NCI-H2107 treated with DMSO at 0.1 percent for 48 hours (cell line): ENCODE data around the gene UBA1.

Experiments
- DNase-seq: peaks from one replicate; lab custom pipeline; 2025; ENCODE audit not compliant: unreplicated experiment; lab: John Stamatoyannopoulos, UW

UBA1 gene

DNA sequence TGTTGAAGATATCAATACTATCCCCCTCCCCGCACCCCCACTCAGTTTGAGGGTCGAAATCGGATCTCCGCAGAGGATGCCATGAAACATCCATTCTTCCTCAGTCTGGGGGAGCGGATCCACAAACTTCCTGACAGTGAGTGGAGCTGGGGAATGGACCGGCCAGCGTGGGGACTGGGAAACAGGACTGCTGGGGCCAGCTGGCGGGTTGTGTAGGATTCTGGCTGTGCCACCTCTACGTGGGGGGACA is 33.6 kb downstream of the UBA1 start:
- DNase-seq, result no peak

DNA sequence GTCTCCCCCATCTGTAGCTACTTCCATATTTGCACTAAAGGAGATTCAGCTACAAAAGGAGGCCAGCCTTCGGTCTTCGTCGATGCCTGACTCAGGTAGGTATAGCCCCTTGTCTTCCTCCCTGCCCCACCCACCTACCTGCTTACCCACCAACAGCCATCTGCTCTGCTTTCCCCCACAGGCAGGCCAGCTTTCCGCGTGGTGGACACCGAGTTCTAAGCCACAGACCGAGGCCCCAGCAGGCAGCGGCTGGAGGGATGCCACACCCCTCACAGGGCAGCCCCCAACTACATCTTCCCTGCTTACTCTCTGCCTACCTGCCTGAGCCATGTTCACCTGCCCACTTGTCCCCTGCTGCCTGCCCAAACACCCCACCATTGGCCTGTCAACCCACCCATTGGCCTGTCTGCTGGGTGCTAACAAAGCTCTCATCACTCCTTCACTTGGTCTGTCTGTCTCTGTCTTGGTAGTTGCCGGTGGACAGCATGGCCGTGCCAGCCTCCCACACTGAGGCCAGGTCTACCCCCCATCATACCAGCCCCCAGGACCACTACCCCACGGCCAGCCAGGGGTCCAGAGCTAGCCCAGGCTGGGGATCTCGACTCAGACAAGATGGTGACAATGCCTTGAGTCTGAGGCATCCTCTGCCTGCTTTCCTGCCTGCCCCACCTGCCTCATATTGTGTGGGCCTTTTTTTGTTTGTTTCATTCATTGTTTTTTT is 35.1 kb downstream of the UBA1 start:
- DNase-seq, result no peak

DNA sequence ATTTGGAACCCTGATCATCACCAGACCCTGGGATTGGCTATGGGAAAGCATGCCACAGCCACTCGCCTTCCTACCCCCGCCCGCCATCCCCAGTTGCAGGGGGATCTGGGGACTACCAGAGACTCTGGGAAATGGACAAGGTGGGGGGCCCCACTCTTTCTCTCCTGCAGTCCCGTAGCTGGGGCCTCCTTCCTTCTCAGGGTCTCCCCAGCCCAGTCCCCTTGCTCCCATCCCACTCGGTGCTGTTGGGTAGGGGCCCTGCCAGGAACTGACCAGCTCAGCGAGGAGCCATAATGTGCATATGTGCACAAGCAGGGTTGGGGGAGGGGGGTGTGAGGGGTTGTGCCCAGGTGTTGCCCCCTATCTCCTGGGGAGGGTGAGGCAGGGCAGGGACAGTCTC is 35.8 kb downstream of the UBA1 start:
- no peak for DNase-seq

DNA sequence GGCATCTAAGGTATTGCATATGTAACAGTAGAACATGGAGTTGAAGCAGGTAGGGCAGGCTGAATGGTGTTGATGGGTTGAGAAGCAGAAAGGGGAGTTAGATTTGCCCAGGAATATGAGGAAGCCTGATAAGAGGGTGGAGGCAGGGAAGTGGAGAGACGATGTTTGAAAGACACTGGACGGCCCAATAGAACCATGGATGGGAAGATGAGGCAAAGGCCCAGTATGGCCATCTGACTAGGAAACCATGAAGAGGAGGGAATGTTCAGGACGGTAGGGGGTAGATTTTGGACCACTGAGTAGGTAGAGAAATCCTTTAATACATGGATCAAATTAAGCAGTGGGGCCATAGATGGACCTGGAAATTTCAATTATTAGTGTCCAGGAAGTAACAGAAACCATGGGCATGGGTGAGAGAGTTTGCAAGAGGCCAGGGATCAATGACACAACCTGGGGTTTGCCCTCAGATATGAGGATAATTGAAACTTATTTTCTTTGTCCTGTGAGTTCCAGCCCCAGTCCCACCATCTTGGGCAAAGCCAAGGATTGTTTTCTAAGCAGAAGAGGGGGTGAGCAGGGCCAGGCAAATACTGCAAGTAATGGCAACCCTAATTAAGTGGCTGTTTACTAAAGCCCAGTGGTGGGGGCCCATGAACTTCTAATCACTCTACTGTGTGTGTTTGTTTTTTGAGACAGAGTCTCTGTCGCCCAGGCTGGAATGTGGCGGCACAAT is 36.7 kb downstream of the UBA1 start:
- no peak for DNase-seq

DNA sequence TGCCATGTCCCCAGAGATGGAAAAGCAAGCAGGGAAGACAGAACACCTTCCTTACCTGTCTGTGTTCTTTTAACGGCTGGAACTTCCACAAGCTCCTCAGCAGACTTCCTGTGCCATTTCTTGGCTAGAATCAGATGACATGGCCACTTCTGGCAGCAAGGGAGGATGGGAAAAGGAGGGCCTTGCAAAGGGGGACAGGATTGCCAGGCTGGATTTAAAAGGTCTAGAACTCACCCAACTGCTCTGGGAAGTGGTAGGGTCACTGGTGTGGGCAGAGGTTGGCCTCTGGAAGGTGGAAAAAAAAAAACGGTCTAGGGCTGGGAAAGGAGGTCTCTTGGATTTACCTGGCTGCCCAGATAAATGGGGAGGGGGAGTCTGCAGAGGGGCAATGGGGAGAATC is 37.5 kb downstream of the UBA1 start:
- no peak for DNase-seq

DNA sequence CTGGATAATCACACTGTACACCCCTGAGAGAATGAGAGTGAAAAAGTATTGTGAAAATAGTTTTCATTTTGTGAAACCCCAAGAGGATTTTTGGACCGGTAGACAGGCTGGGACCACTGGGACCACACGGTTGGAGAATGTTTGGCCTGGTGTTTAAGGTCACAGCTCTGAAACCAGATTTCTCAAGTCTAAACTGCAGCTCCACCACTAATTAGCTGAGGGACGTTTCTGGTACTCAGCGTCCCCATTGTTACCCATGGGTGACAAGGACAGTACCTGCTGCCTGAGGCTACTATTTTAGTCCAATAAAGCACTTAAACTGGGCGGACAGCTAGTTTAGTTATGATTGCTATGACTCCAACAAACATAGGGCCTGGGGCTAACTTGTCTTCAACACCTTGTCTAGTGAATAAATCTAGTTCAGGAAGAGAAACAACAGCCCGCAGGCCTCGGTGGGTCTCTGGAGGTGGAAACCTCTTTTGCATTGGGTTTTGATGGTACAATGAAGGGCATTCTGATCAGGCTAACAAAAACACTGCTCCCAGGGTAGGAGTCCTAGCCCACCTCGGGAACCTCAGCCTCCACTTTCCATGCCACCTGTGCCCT is 38.7 kb downstream of the UBA1 start:
- DNase-seq, result no peak

DNA sequence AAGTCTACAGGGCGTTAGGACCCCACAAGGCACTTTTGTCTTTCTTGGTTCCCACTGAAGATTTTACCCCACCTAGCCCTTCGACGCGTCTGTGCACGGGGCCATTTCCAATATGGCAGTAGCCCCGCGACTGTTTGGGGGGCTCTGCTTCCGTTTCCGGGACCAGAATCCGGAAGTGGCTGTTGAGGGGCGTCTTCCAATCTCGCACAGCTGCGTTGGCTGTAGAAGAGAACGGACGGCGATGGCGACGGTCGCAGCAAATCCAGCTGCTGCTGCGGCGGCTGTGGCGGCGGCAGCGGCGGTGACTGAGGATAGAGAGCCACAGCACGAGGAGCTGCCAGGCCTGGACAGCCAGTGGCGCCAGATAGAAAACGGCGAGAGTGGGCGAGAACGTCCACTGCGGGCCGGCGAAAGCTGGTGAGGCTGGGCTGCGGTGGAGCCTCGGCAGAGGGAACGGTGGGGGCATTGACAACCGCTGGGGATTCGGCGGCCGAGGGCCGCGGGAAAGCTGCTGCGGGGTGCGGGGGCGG is 39.2 kb downstream of the UBA1 start, which contains the start of gene USP11:
Gene USP11 (plus strand): TSS at position 207 of the 530 bp plus-strand sequence. CDS start 35 bp downstream, at position 242.
- DNase-seq, result peak; percentile 63

DNA sequence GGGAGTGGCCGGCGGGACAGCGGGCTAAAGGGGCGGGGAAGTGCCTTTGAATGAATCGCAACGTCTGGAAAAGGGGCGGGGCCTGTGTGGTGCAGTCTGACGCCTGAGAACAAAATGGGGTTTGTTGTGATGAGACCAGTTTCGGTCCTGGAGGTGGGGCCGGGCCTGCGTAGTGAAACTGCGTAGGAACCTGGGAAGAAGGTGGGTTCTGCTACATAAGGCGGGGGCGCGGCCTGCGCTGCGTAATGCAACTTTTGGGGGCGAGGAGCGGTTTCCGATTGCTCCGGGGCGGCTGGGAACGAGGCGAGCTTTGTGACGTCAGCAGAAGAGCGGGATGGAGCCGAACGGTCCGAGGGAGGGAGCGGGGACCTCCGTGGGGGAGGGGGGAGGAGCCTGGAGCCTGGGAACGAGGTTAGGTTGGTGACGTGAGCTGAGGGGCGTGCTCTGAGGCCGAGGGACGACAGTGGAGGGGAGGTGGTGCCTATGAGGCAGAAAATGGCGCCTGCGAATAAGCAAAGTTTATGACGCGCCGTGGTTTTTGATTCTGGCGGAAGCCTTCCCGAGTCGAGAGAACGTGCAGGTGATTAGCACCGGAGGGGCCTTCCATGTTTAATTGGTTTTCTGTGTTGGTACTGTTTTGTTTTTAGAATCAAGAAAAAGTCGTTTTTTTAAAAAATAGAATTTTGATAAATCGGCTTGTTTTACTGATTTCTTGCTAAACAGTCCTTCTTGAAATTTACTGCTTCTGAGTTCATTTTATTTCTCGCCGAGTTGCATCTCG is 39.9 kb downstream of the UBA1 start:
- DNase-seq, result peak; percentile 100

DNA sequence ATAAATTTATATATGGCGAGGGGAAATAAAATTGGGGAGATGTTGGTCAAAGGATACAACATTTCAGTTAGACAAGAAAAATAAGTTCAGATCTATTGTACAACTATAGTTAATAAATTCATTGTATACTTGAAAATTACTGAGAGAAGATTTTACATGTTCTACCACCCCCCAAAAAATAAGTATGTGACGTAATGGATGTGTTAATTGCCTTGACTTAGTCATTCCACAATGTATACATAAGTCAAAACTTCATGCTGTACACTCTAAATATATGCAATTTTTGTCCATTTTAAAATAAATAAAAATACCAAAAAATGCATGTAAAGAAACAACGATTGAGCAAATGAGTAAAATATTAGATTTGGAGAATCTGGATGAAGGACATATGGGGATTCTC is 41.0 kb downstream of the UBA1 start:
- no peak for DNase-seq

DNA sequence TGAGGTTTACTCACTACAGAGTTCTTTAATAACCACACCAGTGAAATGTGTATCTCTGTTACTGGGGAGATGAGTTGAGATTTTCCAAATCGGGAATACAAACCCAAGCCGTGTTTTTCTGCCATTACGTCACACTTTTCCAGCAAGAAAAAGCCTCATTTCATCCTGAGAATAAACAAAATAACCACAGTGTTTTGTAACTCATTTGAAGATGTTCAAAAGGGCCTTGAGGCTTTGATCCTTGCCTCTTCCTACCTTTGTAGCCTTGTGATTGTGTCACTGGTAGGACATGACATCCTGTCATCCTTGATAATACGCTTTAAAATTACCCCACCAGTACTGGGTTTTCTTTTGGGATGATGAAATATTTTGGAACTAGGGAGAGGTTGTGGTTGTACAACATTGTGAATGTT is 42.1 kb downstream of the UBA1 start:
- DNase-seq, result no peak

DNA sequence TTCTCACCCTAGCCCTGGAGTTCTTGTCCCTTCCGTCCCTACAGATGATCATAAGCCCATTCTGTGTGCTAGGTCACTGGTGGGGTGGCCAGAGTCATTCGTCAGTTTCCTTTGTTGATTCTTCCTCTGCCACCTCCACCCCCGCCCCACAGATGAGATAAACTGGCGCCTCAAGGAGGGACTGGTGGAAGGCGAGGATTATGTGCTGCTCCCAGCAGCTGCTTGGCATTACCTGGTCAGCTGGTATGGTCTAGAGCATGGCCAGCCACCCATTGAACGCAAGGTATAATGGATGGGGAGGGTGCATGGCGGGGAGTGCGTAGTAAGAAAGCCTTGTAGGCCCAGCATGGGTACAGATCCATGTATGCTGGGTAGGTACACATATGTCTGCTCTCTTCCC is 45.6 kb downstream of the UBA1 start:
- no peak for DNase-seq

DNA sequence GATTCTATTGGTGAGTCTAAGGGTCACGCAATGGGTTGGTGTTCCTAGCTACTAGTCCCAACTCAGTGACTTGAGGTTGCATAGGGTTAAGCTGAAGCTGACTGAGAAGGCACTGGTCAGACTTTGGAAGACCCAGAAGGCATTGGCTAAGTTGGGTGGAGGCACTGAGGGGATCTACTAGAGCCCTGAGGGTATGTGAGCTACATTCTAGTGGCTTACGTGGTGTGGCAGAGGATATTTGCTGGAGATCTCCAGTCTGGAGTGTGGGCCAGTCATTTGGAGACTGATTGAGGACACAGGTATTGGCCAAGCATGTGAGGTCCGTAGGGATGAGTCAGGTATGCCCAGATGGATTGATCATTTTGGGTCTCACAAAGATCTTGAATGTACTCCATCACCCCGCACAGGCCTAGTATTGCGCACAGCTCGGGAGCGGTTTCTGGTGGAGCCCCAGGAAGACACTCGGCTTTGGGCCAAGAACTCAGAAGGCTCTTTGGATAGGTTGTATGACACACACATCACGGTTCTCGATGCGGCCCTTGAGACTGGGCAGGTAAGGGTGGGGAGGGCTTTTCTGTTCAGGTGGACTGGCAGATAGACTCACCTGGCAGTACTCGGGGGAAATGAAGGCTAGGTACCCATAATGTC is 46.4 kb downstream of the UBA1 start:
- DNase-seq, result no peak

DNA sequence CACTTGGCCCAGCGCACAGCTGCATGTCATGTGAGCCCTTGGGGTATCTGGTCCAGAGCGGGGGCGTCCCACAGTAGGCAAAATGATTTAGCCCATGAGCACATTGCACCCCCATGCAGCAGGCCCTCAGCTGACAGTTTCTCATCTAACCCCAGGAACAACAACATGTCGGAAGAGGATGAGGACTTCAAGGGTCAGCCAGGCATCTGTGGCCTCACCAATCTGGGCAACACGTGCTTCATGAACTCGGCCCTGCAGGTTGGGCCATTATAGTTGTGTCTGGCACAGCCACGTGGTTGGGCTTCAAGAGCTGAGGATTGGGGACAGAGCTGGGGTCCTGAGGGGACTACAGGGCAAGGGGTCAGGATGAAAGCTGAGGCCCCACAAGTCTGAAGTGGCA is 47.0 kb downstream of the UBA1 start:
- DNase-seq, result no peak

DNA sequence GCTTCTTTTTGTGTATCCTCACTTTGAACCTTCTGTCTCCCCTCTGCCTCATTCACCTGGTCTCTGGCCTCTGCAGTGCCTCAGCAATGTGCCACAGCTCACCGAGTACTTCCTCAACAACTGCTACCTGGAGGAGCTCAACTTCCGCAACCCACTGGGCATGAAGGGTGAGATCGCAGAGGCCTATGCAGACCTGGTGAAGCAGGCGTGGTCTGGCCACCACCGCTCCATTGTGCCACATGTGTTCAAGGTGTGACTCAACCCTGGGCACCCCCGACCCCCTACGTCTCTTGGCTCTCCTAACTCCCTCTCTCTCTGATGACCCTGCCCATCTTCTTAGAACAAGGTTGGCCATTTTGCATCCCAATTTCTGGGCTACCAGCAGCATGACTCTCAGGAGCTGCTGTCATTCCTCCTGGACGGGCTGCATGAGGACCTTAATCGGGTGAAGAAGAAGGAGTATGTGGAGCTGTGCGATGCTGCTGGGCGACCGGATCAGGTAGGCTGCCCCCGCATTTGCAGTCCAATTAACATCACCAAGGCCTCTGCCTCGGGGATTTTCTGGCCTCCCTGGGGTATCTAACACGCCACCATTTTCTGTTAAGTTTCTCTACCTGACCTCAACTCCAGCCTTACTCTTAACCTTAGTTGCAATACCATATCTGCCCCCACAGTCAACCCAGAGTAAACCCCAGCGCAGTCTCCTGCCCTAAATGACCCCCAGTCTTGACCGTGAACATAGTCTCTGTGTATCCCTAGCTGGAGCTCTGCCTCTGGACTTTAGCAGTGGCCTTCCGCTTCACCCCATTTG is 47.8 kb downstream of the UBA1 start:
- no peak for DNase-seq

DNA sequence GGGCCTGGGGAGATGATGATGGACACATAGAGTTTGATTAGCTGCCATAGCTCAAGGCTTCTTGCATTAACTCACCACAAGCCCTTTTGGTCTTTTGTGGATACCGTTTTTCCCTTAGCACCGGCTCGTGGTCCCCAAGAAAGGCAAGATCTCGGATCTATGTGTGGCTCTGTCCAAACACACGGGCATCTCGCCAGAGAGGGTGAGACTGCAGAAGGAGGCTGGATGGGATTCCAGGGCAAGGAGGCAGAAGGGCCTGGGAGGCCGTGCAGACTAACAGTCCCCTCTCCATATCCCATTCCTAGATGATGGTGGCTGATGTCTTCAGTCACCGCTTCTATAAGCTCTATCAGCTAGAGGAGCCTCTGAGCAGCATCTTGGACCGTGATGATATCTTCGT is 48.7 kb downstream of the UBA1 start:
- no peak for DNase-seq

DNA sequence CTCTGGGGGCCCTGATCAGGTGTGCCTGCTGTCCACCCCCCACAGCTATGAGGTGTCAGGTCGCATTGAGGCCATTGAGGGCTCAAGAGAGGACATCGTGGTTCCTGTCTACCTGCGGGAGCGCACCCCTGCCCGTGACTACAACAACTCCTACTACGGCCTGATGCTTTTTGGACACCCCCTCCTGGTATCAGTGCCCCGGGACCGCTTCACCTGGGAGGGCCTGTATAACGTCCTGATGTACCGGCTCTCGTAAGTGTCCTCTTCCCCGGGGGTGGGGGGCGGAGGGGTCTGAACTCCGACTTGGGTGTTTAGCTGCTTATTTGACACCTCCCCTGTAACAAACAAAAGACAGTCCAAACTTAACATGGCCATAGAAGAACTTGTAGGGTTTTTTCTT is 49.7 kb downstream of the UBA1 start:
- no peak for DNase-seq

DNA sequence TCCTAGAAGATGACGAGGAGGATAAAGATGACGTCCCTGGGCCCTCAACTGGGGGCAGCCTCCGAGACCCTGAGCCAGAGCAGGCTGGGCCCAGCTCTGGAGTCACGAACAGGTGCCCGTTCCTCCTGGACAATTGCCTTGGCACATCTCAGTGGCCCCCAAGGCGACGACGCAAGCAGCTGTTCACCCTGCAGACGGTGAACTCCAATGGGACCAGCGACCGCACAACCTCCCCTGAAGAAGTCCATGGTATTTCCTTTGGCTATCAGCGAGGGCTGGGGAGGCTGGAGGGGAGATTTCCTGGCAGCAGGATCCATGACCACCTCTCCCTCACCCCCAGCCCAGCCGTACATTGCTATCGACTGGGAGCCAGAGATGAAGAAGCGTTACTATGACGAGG is 51.0 kb downstream of the UBA1 start:
- DNase-seq, result no peak

DNA sequence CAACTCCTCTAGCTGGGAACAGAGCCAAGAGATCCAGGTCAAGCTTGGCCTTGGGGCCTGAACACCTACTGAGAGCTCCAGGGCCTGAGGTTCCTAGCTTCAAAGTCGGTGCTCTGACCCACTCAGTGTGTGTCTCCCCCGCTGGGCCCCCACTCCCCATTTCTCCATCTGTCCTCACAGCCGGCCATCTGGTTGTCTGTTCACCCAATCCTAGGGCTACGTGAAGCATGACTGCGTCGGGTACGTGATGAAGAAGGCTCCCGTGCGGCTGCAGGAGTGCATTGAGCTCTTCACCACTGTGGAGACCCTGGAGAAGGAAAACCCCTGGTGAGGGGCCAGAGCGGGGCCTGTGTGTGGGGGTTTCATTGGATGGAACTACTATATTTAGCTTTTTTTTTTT is 51.5 kb downstream of the UBA1 start:
- DNase-seq, result no peak

DNA sequence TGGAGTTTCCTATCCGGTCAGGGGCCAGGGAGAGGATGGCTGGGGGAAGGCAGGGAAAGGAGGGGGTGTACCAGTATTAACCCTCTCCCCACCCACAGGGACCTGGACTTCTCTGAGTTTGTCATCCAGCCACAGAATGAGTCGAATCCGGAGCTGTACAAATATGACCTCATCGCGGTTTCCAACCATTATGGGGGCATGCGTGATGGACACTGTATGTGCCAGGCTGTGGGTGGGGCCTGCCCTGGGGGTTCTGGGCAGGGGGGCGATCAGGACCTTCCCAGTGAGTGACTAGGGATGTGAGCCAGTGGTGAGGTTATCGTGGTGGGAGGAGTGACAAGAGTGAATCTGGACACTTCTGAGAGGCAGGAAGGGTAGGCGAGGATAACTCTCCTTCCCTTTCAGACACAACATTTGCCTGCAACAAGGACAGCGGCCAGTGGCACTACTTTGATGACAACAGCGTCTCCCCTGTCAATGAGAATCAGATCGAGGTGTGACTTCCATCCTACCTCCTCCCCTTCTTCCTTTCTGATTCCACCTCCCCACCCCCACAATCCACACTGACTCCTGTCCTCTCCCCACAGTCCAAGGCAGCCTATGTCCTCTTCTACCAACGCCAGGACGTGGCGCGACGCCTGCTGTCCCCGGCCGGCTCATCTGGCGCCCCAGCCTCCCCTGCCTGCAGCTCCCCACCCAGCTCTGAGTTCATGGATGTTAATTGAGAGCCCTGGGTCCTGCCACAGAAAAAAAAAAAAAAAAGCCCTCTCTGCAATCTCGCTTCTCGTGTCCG is 53.8 kb downstream of the UBA1 start:
- DNase-seq, result no peak

DNA sequence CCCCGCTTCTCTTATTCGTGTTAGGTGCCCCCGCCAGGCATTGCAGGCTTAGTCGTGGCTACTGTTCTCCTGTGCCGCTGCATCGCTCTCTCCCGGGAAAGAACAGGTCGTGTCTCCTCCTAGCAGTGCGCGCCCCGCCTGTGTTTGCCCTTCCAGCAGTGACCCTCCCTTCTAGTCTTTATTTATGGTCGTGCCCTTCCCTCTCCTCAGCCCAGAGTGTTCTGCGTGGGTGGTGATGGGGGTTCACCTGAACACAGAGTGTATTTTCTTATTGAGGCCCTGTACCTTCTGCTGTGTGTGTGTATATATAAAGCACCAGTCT is 54.3 kb downstream of the UBA1 start:
- DNase-seq, result no peak
